ENCODE results near the gene ANKDD1A.

ANKDD1A gene

DNA sequence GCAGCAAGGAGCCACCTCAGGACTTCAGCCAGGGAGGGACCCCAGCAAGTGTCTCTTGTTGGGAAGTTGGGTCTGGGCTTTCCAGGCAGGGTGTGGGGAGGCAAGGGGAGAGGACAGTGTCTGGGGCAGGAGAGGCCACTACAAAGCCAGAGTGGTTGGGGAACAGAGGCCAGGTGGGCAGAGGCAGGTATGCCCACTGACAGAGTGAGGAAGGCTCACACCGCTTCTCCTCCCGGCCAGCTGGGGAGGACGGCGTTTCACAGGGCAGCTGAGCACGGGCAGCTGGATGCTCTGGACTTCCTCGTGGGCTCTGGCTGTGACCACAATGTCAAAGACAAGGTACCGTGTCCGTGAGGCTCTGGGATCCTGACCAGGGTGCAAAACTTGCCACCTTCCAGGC, 15.0 kb downstream of the ANKDD1A start:
- no peak for DNase-seq

DNA sequence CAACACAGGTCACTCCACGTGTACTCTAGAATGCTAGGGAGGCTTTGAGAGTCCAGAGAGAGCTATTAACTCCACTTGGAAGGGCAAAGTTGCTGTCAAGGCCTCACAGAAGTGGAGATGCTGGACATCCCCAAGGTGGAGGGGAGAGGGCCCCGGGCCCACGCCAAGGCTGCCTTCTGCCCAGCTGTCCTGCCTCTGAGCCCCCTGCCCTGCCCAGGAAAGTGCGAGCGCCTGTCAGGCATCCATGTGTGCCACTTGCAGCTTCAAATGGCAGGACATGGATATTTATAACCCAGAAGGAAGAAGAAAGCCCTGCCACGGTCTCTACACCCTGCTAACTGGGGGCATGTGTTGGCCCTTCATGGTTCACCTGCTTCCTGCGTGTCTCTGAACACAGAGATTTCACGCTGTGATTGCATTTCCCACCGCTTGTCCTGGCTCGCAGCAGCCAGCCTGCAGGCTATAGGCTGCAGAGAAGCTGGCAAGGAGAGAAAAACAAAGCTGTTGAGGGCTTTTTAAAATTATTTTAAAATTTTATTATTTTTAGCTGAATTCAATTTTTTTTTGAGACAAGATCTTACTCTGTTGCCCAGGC, 17.0 kb downstream of the ANKDD1A start:
- no peak for DNase-seq

DNA sequence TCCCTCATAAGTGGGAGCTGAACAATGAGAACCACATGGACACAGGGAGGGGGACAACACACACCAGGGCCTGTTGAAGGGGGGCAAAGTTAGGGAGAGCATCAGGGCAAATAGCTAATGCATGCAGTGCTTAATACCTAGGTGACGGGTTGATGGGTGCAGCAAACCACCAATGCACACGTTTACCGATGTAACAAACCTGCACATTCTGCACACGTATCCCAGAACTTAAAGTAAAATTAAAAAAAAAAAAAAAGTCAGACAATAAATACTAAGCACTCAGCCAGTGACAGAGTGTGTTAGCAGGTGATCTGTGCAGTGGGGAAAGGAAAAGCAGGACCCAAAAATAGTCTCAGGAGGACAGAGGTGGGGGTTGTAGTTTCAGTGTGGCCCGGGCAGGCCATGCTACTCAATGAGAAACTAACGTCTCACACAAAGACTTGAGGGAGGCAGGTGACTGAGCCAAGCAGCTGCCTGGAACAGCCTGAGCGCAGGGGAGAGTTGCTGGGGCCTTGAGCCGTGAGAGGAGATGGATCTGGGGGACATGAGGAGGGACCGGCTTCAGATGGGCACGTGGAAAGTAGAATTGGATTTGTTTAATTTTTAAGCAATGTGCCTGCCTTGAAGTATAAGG, 18.4 kb downstream of the ANKDD1A start:
- no peak for DNase-seq

DNA sequence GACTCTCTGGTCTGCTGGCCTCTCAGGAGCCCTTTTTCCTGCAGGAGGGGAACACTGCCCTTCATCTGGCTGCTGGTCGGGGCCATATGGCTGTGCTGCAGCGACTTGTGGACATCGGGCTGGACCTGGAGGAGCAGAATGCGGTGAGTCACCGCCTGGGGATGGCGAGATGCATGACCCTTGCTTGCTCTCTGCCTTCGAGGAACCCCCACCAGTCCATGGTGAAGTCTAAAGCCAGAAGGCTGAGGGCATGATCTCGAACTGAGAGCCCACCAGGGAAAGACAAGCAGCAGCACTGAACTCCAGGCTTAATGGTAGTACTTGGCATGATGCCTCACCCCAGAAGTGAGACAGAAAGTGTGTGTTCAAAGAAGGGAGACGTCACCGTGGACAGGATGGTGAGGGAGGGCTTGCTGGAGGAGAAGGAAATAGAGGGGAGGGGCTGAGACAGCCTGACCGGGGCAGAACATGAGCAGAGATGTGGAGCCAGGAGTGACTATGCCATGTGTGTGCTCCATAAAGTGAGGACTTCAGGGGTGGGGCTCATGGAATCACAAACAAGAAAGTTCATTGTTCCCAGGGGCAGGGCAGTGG, 19.2 kb downstream of the ANKDD1A start:
- no peak for DNase-seq

DNA sequence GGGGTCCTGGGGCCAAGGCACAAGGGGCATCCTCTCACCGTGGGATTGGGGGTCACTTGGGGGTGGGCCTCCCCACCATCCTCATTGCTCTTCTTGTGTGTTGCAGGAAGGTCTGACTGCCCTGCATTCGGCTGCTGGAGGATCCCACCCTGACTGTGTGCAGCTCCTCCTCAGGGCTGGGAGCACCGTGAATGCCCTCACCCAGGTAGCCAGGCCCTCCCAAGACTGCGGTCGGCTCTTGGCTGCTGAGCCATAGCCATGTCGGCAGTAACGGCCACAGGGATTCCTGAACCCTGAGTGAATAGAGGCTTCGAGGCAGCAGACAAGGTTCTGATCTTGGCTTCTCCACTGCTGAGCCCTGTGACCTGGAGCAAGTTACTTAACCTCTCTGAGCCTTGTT, 19.7 kb downstream of the ANKDD1A start:
- no peak for DNase-seq

DNA sequence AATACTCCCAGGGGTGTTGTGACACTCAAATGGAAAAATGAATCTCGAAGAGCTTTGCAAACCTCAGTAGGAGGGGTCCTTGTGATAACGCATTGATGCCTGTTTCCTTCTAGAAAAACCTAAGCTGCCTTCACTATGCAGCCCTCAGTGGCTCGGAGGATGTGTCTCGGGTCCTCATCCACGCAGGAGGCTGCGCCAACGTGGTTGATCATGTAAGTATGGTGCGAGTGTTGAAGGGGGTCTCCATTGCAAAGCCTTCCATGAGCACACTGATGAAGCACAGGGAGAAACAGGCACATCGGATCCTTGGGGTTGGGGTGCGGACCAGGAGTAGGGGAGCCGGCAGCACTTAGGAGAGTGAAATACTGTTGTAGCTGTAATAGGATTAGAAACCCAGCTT, 22.3 kb downstream of the ANKDD1A start:
- no peak for DNase-seq

DNA sequence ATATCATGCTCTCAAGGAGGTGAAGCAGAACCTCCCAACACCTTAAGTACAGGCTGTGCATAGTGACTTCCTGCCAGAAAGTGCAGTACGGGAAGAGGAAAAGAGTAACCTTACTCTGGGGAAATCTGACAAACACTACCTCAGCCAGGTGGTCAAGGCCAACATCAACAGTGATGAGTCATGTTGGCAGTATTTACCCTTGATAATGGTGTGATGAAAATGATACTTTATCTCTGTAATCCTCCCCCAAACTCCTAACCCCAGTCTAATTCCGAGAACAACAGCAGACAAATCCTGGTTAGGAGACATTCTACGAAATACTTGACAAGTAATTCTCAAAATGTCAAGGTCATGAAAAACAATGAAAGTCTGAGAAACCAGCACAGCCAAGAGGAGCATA, 26.5 kb downstream of the ANKDD1A start:
- no peak for DNase-seq

DNA sequence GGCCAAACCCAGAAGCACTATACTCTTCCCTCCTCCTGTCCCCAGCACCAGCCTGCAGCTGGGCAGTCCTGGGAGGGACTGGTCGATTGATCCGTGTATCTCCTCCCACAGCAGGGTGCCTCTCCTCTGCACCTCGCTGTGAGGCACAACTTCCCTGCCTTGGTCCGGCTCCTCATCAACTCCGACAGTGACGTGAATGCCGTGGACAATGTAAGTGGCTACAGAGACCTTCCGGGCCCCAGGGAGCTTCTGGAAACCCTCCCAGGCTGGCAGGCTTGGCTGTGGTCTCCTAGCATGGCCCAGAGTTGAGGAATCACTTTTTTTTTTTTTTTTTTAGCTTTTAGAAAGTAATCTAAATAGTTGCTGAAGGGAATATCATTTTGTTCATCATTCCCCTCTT, 30.7 kb downstream of the ANKDD1A start:
- no peak for DNase-seq

DNA sequence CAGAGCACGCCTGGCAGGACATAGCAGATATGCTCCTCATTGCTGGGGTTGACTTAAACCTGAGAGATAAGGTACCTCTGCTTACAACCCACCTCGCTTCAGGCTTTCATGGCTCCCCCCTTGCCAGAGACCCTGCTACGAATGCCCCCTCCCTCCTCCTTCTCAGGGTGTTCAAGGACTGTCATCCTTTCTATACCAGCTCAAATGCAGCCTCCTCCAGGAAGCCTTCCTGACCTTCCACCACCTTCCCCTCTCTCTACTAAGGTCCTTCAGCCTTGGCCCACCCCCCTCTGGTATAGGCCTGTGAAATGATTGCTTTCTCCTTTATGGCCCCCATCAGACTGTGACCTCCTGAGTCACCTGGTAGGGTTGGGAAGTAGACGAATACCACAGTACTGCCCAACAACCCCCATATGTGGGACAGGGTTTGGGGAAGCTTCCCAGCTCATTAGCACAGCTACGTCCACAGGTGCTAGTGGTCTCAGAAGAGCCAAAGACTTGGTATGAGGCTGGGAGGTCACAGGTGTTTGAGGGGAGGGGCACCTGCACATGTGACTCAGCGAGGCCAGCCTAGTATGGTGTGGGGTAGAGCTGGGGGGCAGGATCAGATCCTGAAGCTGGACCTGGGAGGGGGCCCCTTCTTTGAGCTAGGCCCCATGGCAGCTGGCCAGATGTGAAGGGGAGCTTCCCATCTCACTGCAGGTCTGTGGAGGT, 32.0 kb downstream of the ANKDD1A start:
- no peak for DNase-seq

DNA sequence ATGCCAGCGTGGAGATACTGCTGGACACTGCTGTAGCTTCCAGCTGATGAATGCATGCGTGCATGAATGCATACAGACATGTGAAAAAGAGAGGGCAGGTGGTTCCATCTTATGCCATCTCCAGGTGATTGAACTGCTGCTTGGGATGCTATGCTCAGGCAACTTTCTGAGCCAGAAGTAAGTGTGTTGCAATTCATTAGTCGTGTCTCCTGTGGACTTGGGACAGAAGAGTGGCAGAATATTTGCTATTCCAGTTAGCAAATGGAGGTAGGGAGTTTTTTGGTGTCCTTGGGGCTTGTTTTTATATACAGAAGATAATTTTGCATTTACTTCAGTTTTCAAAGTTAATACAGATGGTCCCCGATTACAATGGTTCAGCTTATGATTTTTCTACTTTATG, 33.3 kb downstream of the ANKDD1A start:
- DNase-seq, result no peak

DNA sequence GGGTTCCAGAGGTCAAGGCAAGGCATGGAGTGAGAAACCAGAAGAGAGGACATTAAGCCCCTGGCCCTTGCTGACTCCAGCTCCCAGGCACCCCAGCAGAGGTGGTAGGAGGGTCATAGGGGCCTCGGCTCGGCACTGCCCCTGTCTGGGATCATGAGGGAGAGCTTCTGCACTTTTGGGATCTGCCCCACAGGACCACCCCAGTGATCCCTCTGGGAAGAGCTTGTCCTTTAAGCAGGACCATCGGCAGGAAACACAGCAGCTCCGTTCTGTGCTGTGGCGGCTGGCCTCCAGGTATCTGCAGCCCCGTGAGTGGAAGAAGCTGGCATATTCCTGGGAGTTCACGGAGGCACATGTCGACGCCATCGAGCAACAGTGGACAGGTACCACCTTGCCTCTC, 35.5 kb downstream of the ANKDD1A start:
- no peak for DNase-seq

DNA sequence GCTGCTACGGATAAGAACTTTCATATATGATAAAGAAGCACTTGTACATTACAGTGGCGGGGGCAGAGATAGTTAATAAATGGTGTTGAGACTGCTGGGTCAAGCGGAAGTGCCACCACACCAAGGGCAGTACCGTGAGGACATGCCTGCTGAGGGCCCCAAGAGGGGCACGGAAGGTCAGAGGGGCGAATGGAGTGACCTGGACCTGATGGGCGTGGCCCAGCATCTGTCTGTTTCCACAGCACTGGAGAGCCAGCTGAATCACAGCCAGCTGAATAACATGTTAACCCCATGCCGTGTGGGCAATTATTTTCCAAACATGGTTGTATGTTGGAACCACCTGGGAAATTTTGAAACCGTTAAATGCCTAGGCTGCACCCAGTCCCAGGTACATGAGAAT, 37.2 kb downstream of the ANKDD1A start:
- DNase-seq, result no peak

DNA sequence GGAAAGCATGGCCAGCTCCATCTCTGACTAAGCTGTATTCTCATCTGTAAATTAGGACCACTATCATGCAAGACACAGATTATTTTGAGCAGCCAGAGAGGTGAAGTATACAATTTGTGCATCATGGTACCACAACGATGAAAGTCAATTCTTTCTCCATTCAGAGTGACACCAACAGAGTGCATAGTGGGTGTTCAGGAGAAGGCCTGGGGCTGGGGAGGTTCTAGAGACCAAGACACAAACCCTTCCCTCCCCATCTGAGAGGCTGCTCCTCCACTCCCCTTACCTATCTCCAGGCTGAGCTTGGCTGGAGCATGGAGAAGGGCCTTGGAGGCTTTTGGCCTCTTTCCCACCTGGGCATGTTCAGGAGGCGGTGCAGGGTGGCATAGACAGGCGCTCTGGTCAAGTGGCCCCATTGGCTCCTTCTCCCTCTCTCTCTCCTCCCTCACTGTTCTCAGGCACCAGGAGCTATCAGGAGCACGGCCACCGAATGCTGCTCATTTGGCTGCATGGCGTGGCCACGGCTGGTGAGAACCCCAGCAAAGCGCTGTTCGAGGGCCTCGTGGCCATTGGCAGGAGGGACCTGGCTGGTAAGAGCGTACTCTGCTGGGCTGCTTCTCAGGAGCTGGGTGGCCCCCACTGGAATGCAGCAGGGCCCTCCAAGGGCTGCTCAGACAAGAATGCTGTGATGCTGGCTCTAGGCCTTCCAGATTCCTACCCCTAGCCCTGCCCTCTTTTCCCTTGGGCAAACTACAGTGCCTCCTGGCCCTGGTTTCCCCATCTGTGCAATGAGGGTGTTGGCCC, 37.9 kb downstream of the ANKDD1A start:
- no peak for DNase-seq

DNA sequence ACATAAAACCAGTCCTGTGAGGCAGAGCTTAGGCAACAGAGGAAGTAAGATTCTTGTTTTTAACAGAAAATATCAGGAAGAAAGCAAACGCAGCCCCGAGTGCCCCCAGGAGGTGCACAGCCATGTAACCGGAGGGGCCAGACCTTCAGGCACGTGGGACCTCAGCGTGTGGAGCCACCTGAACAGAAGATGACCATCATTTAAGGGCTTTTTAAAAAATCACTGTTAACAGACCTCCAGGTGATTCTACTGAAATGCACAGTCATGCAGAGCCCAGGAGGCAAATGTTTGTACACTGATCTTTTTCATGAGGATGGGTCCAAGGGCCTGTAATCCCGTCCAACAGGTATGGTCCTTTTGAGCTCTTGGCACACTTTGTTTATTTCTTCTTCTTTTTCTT, 39.2 kb downstream of the ANKDD1A start:
- DNase-seq, result no peak

DNA sequence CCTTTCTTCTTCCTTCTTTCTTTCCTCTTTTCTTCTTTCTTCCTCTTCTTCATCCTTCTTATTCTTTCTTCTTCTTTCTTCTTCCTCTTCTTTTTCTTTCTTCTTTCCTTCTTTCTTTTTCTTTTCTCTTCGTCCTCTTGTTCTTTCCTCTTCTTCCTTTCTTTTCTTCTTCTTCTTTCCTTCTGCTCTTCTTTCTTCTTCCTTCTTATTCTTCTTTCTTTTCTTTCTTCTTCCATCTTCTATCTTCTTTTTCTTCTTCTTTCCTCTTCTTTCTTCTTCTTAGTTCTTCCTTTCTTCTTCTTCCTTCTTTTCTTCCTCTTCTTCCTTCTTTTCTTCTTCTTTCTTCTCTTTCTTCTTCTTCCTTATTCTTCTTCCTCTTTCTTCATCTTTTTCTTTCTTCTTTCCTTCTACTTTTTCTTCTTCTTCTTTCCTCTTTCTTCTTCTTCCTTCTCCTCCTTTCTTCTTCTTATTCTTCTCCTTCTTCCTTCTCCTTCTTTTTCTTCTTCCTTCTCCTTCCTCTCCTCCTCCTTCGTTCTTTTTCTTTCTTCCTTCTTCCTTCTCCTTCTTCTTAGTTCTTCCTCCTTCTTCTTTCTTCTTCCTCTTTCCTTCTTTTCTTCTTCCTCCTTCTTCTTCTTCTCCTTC, 40.2 kb downstream of the ANKDD1A start:
- DNase-seq, result no peak

DNA sequence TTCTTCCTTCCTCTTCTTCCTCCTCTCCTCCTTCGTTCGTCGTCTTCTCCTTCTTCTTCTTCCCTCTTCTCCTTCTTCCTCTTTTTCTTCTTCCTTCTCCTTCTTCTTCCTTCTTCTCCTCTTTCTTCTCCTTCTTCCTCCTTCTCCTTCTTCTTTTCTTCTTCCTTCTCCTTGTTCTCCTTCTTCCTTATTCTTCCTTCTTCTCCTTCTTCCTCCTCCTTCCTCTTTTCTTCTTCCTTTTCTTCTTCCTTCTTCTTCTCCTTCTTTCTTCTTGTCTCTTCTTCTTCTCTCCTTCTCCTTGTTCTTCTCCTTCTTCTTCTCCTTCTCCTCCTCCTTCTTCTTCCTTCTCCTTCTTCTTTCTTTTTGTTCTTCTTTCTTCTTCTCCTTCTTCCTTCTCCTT, 42.7 kb downstream of the ANKDD1A start:
- no peak for DNase-seq

DNA sequence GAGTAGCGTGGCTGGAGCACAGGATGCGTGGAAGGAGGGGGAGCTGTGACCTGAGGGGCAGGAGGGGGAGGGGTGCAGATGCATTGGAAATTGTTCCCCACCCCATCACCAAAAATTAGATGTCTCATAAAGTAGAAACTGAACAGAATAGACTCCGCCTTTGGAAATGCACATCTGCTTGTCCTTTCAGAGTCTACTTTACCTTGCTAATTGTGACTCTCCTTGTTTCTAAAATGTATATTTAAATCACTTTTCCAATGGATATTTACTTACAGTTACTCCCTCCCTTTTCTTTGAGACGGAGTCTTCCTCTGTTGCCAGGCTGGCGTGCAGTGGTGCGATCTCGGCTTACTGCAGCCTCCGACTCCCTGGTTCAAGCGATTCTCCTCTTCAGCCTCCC, 47.4 kb downstream of the ANKDD1A start:
- no peak for DNase-seq

DNA sequence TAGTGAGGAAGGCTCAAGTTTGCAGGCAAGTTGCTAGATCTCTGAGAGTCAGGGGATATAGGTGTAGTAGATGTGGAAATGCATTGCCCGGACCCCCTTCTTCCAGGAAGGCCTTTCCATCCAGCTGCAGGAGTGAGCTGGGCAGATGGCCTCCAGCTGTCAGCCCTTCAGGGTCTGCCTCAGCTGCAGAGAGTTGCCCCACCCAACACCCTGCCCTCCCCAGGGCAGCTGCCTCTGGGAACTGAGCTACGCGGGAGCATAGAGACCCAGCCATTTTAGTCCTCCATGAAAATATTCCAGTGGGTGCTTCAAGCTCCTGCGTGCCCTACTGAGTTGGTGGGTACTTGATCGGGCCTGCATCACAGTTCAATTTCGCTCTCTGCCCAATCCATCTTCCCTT, 48.5 kb downstream of the ANKDD1A start:
- no peak for DNase-seq

DNA sequence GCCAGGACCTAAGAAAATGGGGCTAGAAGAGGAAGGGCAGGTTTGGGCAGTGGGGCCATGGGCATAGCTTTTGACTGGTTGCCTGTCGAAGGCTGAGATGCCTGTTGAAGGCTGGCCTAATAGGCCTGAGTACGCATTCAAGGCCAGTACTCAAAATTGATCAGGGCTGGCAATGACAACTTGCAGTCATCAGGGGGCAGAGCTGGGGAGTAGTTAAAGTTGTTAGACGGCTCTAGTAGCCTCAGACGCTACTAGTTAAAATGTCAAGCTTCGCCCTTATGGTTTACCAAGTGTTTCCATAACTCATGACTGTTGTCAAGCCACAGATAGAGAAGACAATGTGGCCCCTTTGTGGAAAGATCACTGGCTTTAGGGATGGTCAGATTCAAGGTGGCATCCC, 49.3 kb downstream of the ANKDD1A start:
- DNase-seq, result no peak

DNA sequence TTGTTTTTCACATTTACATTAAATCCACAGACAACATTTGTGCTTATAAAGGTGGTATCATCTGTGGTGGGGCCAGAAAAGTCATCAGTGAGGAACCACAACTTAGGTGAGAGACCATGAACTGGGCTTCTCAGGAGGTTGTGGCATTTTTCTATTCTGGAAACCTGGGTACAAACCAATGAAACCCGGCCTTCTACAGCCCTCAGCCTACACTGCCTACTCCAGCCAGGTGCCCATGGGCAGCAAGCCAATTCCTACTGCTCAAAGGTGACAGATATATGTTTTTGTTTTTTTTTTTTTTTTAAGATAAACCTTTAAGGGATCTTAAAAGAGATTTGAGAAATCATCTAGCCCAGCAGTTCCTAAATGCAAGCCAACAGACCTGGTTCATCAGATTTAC, 57.7 kb downstream of the ANKDD1A start:
- no peak for DNase-seq

DNA sequence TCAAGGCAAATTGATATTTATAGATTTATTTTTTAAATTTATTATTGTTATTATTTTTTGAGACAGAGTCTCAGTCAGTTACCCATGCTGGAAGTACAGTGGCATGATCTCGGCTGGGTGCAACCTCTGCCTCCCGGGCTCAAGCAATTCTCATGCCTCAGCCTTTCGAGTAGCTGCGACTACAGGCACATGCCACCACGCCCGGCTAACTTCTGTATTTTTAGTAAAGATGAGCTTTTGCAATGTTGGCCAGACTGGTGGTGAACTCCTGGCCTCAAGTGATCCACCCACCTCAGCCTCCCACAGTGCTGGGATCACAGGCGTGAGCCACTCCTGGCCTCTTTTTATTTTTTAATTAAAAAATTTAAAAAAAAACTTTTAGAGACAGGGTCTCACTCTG, 59.0 kb downstream of the ANKDD1A start:
- DNase-seq, result no peak

DNA sequence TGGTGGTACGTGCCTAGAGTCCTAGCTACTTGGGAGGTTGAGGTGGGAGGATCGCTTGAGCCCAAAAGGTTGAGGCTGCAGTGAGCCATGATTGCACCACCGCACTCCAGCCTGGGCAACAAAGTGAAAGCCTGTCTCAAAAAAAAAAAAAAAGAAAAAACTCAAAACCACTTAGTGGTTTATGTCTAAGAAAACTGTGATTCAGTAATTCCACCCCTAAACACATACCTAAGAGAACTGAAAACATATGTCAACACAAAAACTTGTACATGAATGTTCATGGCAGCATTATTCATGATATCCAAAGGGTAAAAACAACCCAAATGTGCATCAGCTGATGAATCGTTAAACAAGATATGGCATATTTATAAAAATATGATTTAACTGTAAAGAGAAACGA, 63.7 kb downstream of the ANKDD1A start:
- DNase-seq, result no peak

DNA sequence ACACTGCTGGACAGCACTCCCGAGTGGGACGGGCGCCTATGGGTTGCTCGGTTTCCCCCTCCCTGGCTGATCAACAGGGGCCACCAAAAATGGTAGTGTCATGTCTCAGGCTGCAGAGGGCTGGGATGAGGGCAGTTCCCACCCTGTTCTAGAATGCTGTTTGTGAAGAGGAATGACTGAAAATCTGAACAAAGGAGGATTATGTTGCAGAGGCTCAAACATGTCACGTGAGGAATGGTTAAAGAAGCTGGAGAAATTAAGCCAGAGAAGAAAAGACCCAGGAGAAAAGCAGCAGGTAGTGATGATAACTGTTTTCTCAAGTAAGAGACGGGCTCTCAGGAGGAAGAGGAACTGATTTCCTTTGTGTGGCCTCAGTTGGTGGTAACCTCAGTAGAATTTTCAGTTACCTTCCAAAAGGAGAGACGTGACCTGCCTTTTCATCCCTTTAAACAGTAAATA, 67.6 kb downstream of the ANKDD1A start:
- no peak for DNase-seq
